ENCODE measurements around the gene BTLA.

- TF ChIP-seq POLR2A (IDR thresholded peaks at IDR 0.05) (no peak), CTCF (IDR thresholded peaks at IDR 0.05) (no peak)
Observed at GRCh38 chr3:112467539-112467938, 31.7 kb downstream of the BTLA start.
